NCI-H524 (cell line): ENCODE data around the gene TNFRSF25.

ENCODE experiments used
- DNase-seq, 2 experiments: peaks; one replicate each; lab custom pipeline; 2025; lab: John Stamatoyannopoulos, UW

TNFRSF25 gene

DNA sequence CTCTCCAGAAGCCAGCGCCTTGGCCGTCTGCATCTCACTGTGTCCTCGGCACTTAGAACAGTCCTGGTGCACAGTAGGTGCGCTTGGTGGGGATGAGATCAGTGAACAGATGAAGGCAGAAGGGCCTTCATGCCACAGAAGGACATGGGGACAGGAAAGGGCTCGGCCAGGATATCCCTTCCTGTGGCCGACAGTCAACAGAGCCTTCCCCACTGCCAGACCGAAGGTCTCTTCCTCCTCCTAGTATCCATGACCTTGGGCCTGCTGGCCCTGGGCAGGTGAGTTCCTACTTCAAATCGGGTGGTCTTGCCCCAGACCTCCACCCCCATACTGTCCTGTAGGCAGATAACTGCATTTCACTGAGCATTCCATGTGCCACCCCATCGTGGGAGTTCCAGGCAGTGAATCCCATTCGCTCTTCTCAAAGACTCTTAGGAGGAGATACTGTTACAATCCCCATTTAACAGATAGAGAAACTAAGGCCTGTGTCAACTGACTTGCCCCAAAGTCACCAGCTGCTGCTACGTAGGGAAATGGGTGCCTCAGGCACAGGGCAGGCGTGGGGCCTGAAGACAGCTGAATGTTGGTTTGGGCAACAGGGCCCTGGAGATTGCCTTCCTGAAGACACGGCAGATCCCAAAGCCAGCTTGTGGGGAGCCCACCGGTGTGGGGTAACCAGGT lies 22.0 kb upstream of the TNFRSF25 start:
- DNase-seq: no peak

DNA sequence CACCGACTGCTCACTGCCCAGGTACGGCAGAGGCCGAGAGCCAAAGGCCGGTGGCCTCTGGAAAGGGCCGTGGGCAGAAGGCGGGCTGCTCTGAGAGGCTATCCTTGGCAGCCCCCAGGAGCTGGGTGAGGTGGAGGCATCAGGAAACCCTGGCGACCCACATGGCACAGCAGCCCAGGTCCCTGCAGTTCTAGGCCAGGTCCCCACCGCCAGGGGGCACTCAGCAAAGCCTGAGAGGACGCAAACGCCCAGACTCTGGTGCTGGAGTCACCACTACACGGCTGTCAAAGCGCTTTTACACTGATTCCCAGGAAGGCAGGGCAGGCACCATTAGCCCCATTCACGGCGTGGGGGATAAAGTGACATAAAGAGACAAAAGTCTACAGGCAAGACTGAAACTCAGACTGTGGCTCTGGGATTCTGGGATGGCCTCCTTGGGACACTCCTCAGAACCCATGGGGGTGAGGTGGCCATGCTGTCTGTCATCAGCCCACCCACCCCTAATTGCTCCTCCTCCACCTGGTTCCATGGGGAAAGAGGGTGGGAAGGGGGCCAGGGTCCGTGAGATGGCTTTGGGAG lies 20.5 kb upstream of the TNFRSF25 start:
- peak; percentile 83 to 87 for DNase-seq

DNA sequence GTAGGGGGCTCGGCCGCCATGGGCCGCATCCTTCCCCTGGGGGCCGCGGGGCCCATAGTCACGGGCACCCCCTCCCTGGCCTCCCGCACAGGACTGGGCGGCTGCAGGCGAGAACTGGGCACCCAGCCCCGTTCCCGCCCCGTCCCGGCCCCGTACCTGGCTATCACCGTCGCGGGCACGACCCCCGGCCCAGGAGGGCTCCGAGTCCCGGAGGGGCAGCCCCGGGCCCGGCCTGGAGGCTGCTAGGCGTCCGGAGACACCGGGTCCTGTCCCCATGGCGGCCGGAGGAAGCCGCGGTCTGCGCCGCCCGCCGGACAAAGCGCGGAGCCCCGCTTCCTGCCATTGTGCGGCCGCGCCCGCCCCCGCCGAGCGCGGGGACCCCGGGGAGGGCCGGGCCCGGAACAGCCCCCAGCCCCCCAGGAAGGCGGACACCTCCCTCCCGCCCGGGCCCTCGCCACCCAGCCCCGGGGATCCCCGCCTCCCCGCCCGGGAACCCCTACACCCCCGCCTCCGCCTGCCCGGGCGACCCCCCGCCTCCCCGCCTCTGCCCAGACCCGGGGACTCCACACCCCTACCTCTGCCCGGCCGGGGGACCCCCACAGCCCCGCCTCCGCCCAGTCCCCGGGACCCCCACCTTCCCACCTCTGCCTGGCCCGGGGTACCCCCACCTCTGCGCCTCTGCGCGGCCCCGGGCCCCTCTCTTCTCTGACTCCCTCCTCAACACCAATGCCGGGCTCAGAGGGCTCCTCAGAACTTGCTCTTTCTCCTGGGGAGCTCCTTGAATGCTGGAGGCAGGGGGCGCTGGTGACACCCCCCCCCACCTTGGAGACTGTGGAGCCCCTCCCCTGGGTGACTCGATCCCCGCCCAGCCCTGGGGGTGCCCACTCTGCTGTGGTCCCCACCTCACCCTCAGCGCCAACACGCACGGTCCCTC lies 19.5 kb upstream of the TNFRSF25 start:
- DNase-seq: peak in 1 of 2 experiments; percentile 11

DNA sequence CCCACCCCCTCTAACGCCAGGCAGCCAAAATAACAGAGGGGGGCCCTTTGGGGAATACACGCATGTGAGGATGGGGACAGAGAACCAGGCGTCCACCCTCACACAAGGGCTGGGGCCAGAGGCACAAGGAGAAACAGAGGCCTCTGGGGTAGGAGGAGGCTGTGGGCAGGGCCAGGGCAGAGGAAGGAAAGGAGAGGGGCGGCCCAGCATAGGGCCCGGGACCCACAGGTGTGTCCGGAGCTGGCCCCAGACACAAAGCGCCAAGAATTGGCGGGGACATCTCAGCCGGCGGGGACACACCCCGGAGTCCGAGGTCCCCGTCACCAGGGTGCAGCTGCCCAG lies 18.8 kb upstream of the TNFRSF25 start:
- no peak for DNase-seq

DNA sequence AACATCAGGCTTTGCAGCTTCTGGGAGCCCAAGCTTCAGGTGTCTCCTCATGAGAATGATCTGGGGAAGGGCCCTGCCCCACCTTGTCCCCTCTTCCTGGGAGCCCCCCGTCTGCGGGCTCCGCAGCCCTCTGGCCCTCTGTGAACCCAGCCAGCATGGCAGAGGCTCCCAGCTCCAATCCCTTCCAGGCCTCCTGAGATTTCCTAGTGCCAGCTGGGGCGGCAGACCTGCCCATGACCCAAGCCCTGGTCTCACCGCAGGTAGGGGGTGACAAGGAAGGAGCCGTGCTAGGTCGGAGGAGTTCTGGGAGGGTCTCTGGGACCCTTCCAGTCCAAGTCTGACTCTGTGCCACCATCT lies 17.8 kb upstream of the TNFRSF25 start:
- DNase-seq: no peak

DNA sequence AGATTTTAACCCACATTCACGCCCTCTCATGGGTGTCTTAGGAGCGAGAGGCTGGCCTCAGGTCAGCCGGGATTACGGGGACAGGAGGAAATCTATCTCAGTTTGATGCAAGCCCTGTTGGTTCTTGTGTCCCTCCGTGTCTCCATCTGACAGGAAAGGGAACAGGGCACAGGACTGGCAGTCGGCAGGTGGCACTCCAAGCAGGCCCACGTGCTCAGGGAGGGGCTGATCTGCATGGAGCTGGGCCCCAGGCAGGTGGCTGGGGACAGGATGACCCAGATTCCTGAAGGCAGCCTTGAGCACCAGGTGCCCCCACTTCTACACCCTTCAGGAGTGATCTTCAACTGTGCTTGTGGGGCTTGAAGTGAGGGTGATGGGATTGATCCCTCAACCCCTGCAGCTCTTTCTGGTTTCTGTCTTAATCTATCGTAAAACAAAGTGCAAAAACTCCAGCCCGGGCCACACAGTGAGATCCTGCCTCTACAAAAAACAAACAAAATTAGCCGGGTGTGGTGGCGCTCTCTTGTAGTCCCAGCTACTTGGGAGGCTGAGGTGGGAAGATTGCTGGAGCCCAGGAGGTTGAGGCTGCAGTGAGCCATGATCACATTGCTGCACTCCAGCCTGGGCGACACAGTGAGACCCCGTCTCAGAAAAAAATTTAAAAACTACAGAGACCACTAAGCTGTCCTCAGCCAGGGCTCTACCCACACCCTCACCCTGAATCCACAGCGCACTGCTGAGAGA lies 17.2 kb upstream of the TNFRSF25 start:
- DNase-seq: peak; percentile 16 to 50

DNA sequence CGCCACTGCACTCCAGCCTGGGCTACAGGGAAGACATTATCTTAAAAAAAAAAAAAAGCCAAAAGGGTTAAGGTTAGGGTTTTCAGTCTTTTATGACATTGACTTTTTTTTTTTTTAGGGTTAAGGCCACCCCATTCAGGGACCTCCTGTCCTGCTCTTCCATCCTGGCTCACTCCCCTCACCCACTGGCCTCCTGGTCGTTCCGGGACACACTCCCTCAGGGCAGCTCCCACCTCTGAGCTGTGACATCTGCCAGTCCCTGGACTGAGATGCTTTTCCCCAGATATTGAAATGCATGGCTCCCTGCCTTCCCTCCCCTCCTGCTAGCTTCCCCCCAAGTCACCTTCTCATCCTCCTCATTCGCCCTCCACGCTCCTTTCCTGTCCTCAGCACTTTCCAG lies 15.8 kb upstream of the TNFRSF25 start:
- DNase-seq: no peak

DNA sequence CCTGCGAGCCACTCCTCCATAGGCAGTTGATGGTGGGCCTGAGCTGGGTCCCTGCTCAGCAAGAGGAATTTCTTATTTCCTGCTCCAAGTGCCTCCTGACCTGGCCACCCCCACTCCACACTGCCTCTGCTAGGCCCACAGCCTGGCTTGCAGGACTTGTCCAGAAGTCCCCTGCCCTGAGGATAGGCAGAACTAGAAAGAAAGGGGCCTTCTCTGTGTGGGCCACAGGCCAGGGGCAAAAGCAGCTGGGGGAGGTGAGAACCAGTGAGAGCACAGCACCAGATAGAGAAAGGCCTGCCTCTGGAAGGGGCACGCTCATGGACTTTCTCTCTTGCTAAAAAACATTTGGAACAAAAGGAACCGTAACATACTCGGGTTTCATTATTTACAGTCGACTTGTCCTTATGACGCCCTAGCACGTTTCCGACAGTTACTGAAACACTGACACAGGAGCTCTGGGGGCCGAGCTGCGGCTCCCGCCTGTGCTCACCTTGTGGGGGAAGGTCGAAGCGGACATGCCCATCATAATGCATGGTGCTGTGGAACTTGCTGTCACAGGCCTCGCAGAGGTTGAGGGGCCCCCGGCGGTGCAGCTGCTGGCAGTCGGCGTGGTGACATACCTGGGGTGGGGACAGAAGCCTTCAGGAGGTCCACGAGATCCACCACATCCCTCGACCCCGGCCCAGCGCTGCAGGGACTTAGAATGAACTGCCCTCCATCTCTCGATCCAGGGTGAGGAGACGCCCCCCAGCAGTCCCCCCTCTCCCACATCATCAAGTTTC lies 11.3 kb upstream of the TNFRSF25 start:
- no peak for DNase-seq

DNA sequence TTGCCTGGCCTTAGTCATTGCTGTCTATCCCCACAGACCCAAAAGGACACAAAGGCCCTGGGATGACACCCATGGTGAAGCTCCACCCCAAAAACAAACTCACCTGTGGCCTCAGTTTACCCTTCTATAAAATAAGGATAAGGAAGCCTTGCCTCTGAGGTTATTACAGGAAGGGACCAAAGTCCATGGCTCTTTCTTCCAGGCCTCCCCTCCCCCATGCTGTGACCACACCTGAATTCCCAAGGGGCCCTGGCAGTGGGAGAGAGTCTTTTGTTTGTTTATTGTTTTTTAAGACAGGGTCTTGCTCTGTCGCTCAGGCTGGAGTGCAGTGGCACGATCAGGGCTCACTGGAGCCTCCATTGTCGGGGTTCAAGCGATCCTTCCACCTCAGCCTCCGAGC lies 10.5 kb upstream of the TNFRSF25 start:
- no peak for DNase-seq

DNA sequence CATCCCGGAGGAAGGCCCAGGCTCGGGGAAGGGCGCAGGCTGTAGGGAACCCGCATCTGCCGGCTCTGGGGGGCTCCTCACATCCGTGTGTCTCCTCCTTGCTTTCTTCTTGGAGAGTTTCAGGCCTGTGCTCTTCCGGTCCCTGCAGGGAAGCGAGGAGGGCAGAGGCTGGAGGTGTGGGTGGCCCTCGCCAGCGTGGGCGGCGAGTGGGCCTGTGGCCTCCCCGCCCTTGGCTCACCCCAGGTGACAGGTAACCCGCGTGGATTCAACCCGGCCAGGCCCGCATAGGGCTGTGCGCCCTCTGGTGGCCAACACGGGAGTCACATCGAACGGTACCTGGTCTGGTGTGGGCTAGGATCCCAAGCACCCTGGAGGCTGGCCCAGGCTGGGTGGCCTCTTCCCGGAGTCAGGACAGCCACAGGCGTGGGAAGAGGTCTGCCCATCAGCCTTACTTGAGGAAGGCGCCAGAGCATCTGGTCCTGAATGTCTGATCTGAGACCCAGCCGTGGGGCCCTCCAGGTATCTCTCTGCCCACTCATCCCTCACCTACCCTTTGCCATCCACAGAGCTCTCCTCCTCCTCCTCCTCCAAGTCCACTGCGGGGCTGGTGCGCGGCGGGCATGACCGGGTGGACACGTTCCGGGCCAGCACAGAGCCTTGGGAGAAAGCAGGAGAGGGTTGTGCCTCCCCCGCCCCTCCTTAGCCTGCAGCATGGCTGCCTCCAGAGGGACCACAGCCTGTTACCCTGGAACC lies 9.6 kb upstream of the TNFRSF25 start:
- DNase-seq: peak in 1 of 2 experiments; percentile 41

DNA sequence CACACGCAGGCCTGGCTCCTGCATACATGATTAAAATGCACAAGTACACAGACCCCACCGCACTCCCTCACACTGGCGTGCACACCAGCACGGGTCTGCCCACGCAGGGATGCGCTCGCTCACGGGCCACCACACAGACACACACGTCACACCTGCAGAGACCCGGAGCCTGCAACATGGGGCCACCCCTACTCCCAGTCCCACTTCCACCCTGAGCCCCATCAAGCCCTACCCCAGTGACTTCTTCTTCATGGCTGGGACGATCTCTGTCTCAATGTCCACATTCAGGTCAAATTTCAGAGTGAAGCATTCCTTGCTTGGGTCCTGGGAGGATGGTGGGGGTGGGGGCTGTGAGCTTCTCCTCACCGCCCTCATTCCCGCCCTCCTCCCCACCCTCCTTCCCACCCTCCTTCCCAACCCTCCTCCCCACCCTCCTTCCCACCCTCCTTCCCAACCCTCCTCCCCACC lies 8.9 kb upstream of the TNFRSF25 start:
- no peak for DNase-seq

DNA sequence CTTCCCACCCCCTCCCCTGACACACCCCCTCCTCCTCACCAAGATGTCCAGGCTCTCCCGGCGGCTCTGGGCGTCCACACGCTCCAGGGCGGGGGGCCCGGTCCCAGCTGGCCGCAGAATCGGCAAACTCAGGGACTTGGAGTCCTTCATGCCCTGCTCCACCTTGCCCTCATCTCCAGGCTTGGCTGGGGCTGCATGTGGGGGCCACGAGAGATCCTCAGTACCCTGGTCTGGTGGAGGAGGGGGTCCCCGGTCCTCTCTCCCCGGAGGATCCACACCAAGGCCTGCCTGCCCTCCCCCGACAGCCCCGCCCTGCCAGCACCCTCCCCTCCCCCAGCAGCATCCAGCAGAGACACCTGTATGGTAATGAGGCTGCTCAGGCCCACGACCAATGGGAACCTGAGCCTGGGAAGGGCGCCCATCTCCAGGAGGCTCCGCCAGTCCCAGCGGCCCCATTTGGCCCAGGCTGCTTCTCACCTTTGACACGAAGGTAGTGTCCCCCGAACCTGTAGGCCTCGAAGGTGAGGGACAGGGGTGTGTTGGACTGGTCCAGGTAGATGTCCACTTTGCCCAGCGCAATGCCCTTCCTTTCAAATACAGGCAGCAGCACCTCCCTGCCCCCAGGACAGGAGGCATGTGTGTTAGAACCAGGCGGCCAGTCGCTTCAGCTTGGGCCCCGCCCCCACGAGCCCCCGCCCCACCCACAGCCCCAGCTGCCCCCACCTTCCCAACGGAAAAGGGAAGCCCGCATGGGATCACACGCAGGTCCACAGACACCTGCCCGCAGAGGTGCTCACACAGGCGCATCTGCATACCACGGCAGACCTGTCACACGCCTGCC lies 8.2 kb upstream of the TNFRSF25 start:
- no peak for DNase-seq

DNA sequence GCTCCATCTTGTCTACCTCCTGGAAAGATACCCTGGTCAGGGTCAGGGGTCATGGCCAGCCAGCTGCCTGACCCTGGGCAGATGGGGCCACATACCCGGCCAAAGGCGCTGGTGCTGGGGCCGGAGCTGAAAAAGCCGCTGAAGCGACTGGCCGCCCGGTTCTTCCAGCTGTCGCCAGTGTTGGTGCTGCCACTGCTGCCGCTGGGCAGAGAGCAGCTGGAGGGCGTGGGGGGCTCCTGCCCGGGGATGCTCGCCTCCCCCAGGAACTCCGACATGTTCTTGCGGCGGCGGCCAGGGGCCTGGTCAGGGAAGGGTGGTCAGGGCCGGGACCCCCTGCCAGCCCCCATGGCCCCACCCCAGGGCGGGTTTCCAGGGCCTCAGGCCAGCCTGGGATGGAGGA lies 7.2 kb upstream of the TNFRSF25 start:
- DNase-seq: no peak

DNA sequence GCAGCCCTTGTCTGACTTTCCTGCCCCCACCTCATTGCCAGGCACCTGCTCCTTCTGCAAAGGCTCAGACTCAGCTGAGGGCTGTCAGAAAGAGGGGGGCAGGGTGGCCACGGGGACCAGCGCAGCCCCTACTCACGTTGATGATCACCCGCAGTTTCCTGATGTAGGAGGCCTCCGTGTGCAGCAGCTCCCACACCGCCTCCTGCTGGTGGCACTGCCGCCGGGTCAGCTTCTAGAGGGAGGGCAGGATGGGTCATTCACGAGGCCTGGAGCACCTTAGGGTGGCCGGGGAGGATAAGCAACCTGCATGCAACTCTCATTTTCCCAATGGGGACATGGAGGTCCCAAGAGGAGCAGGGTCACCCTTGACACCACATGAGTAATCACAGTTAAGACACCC lies 6.4 kb upstream of the TNFRSF25 start:
- DNase-seq: no peak

DNA sequence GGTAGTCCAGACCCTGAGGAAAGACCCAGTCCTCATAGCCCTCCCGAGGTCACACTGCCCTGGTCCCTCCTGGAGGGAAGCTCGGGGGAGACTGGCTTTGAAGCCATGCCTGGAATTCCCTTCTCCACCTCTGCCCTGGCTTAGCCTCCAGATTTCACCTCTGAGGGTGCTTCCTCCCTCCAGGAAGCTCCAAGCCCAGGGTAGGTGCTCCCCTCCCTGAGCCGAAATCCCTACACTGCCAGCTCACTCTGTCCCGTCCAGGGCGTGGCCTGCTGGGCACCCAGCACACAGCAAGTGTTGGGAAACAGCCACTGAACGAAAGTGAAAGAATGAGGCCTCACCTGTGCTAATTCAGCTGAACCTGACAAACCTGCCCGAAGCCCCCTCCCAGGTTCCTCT lies 6.0 kb upstream of the TNFRSF25 start:
- DNase-seq: no peak

DNA sequence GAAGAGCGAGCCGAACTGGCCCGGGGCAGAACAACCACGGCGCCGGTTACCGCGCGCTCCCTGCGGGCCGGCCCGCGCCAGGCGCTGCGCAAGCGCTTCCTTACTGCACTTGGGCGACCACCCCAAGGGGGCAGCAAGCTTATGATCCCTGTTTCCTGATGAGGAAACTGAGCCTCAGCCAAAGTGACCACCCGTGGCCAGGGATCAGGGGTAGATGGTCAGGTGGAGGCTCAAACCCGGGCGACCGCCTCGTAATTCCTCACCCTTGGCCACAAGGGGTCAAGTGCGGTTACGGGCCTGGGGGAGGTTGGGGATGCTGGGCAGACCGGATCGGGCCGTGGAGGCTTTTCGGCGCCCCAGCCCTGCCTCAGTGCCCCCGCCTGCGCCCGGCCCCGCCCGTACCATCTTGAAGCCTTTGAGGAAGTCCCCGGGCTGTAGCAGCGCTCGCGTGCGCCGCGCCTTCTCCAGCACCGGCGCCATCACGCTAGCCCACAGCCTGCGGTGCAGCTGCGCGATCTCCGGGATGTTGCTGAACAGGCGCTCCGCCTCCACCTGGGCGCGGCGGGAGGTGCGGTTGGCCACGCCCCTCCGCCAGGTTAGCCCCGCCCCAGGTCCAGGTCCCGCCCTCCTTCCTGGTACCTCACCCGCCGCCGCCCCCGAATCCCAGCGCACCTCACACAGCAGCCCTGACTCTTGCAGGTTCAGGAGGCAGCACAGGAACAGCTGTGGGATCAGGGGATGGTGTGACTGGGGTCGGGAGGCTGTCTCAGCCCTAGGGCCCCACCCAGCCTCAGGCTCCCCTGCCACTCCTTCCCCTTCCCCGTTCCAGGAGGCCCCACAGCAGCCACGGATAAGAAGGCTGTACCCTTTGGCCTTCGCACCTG lies 5.4 kb upstream of the TNFRSF25 start:
- DNase-seq: no peak

DNA sequence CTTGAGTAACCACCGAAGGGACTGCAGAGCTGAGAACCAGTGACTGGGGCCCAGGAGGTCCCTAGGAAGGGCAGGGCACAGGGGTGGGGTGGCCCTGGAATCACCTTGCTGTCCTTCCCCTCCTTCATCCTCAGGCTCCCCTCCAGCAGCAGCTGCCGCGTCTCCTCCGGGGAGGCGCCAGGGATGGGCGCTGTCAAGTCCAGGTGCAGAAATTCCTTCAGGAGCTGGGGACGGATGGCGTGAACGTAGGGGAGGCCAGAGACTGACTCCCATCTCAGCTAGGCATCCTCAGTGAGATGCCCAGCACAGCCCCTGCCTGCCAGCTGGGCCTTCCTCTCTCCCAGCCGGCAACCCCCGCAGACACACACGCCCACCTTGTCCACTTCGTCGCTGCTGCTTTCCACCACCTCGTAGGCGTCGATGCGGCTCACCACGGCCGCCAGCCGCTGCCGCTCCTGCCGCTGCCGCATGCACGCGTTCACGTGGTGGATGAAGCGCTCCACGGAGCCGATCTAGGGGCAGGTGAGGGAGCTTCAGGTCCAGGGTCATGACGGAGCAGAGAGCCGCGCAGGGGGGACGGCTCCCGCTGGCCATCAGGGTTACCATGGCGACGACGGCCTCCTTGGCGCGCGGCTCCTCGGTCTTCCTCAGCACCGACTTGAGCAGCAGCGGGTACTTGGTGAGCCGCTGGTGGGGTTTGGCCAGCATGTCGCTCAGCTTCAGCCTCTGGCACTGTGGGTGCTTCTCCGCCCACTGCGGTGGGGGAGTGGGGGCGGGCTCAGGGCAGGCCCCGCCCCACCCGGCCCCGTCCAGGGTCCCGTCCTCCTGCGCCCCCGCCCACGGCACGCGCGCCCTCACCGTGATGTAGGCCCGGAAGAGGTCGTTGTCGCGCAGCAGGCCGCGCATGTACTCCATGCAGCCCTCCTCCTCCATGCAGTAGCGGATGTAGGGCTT lies 4.4 kb upstream of the TNFRSF25 start:
- DNase-seq: no peak
